ENCODE results near the gene RGR. TPM values are rescaled to one million over a fixed set of nuclear protein-coding genes. Genes with fewer than 3 reads are reported as not detected.

The RGR gene
- total RNA-seq, 4 donors from 2014 or later: 4.0 TPM; not detected in 3

DNA sequence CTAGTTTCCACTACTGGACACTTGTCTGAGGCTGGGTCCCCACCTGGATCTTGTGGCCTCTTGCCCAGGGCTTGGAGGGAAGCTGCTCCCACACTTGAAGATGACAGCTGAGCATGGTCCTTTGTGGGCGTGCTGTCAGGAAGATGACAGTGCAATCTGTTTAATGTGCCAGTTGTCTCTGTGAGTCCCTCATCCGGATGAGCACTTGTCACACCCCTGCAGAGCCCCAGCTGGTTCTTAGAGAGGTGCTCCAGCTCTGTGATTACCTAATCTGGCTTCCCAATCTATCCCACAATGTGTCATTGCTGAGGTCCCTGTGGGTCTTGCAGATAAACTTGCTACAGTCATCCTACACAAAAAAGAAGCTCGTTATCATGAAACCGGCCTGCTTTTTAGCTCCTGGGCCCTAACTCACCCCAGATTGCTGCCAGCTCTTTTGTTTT is 48.7 kb downstream of the RGR start:
- Histone ChIP-seq H3K27me3 (no peaks in the 10 kb centered on the region), H3K9me3 (no peaks in the 10 kb centered on the region), H3K4me1 (no peaks in the 10 kb centered on the region), H3K27ac (no peak overlapping the region), H3K4me3 (no peak overlapping the region), H3K36me3 (no peaks in the 10 kb centered on the region)
- DNase-seq: no peak
- TF ChIP-seq, protein P1, sequence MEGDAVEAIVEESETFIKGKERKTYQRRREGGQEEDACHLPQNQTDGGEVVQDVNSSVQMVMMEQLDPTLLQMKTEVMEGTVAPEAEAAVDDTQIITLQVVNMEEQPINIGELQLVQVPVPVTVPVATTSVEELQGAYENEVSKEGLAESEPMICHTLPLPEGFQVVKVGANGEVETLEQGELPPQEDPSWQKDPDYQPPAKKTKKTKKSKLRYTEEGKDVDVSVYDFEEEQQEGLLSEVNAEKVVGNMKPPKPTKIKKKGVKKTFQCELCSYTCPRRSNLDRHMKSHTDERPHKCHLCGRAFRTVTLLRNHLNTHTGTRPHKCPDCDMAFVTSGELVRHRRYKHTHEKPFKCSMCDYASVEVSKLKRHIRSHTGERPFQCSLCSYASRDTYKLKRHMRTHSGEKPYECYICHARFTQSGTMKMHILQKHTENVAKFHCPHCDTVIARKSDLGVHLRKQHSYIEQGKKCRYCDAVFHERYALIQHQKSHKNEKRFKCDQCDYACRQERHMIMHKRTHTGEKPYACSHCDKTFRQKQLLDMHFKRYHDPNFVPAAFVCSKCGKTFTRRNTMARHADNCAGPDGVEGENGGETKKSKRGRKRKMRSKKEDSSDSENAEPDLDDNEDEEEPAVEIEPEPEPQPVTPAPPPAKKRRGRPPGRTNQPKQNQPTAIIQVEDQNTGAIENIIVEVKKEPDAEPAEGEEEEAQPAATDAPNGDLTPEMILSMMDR (IDR thresholded peaks at IDR 0.05): no peak
- no peak for TF ChIP-seq POLR2A (IDR thresholded peaks at IDR 0.05)

DNA sequence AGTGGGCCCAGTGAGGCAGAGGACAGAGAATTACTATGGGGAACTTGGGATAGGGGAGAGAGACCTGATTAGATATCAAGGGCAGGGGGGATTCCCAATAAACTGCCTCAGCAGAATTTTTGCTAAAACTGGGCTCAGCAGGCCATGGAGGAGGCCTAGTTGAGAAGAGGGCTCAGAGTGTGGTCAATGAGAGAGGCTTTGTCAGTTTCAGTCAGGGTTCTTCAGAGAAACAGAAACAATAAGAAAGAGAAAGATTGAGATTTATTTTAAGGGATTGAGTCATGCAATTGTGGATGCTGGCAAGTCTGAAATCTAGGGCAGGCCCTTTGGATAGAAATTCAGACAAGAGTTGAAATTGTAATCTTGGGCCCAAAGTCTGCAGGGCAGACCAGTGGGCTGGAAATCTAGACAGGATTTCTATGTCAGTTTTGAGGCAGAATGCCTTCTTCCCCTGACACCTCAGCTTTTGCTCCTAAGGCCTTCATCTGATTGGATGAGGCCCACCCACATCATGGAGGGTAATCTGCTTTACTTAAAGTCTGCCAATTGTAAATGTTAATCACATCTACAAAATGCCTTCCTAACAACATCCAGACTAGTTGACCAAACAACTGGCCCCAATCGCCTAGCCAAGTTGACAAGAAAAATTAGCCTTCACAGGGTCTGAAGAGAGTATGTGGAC is 50.1 kb downstream of the RGR start:
- TF ChIP-seq, protein P1 (IDR thresholded peaks at IDR 0.05): no peak
- TF ChIP-seq POLR2A (IDR thresholded peaks at IDR 0.05): no peak
- Histone ChIP-seq H3K9me3 (no peaks in the 10 kb centered on the region), H3K4me1 (no peaks in the 10 kb centered on the region), H3K27me3 (no peaks in the 10 kb centered on the region), H3K27ac (no peak overlapping the region), H3K4me3 (no peak overlapping the region), H3K36me3 (no peaks in the 10 kb centered on the region)
- no peak for DNase-seq

DNA sequence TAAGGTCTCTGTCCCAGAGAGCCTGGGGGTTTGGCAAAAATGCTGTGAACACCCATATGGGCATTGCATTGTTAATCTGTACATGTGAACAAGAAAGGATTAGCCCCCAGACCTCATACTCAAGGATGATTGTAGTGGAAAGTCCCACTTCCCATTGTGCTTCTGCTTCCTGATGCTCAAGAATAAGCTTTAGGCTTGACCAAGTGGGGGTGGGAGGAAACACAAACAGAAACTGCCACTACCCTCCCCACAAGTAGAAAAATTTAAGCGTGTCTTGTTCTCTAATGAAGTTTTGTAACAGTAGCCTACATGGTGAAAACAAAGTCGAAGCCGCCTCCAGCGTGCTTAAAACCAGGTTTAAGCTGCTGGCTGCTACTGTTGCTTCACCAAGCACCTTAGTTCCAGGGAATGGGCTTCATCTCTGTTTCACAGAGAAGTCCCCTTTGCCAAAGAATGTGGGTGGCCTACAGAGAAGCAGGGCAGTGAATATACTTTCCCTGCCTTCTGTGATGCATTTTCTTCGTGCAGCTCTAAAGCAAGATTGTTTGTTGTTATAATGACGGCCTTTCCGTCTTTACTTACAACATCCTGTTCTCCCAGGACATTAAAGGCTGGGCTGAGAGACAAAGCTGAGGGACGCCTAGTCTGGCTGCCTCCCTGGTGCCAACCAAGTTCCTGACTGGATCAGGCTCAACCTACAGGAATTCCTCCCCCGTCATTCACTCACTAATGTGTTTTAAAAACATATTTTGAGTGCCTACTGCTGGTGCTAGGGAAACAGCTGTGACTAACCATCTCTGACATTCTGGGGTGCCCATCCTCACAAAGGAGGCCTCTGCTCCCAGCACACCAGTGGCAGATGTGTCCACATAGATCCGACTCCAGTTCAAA is 51.5 kb downstream of the RGR start:
- no peaks in the 10 kb centered on the region for H3K9me3 ChIP-seq
- TF ChIP-seq POLR2A (IDR thresholded peaks at IDR 0.05): no peak
- TF ChIP-seq, protein P1 (IDR thresholded peaks at IDR 0.05): no peak
- no peaks in the 10 kb centered on the region for H3K4me1 ChIP-seq
- DNase-seq: no peak
- no peak overlapping the region for H3K4me3 ChIP-seq
- no peaks in the 10 kb centered on the region for H3K36me3 ChIP-seq
- no peaks in the 10 kb centered on the region for H3K27me3 ChIP-seq
- H3K27ac ChIP-seq: no peak overlapping the region

DNA sequence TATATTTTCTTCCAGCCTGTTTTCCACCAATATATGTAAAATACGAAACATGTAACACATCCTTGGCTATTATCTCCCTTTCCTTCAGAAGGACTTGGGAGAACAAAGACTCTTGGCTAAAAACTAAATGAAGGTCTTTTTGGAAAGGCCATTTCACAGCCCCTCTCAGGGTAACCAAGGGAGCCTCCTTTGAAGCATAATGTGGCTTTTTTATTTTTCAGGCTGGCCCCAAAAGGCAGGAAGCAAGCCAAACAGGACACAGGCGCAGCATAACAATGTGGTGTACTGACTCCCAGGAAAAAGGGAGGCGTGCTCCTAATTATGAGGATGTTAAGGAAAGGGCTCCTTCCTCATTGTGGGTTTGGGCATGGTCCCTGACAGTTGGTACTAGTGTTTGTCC is 53.2 kb downstream of the RGR start:
- no peak for DNase-seq
- Histone ChIP-seq H3K36me3 (no peaks in the 10 kb centered on the region), H3K9me3 (no peaks in the 10 kb centered on the region), H3K4me3 (no peak overlapping the region), H3K4me1 (no peaks in the 10 kb centered on the region), H3K27me3 (no peaks in the 10 kb centered on the region), H3K27ac (no peak overlapping the region)
- TF ChIP-seq, protein P1 (IDR thresholded peaks at IDR 0.05): no peak
- no peak for TF ChIP-seq POLR2A (IDR thresholded peaks at IDR 0.05)

DNA sequence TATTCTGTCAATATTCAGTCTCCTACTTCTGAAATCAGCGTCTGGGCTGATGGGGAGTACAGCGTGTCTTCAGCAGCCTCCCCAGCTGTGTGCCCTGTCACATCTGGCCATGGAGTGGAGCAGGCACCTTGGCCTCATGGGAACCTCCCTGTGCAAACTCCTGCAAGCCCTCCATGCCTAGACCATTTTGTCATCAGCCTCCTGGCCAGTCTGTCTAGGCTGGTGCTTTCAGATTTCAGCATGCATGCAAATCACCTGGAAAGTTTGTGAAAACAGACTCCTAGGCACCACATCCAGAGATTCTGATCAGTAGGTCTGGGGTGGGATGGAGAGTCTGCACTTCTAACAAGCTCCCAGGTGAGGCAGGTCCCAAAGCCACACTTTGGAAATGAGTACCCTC is 57.4 kb downstream of the RGR start:
- Histone ChIP-seq H3K27me3 (no peaks in the 10 kb centered on the region), H3K4me3 (no peak overlapping the region), H3K9me3 (no peaks in the 10 kb centered on the region), H3K36me3 (no peaks in the 10 kb centered on the region), H3K27ac (no peak overlapping the region), H3K4me1 (peaks cover 0 to 3% (median 0%) of the 10 kb centered on the region in 4 donors)
- no peak for TF ChIP-seq POLR2A (IDR thresholded peaks at IDR 0.05)
- TF ChIP-seq, protein P1 (IDR thresholded peaks at IDR 0.05): no peak
- no peak for DNase-seq

Data from Peyer's patch (tissue), 4 donors.